Stimulated activated CD4-positive, alpha-beta T cell treated with anti-CD3 and anti-CD28 coated beads, Interleukin-1b, Interleukin-23, amount 100 ng/mL, for 48 hours (primary cell): ENCODE data around the gene IRAG1.

Source experiments
- DNase-seq: peaks from one replicate; pipeline ENCODE4 v3.0.0-alpha.2; 2020

The IRAG1 gene

DNA sequence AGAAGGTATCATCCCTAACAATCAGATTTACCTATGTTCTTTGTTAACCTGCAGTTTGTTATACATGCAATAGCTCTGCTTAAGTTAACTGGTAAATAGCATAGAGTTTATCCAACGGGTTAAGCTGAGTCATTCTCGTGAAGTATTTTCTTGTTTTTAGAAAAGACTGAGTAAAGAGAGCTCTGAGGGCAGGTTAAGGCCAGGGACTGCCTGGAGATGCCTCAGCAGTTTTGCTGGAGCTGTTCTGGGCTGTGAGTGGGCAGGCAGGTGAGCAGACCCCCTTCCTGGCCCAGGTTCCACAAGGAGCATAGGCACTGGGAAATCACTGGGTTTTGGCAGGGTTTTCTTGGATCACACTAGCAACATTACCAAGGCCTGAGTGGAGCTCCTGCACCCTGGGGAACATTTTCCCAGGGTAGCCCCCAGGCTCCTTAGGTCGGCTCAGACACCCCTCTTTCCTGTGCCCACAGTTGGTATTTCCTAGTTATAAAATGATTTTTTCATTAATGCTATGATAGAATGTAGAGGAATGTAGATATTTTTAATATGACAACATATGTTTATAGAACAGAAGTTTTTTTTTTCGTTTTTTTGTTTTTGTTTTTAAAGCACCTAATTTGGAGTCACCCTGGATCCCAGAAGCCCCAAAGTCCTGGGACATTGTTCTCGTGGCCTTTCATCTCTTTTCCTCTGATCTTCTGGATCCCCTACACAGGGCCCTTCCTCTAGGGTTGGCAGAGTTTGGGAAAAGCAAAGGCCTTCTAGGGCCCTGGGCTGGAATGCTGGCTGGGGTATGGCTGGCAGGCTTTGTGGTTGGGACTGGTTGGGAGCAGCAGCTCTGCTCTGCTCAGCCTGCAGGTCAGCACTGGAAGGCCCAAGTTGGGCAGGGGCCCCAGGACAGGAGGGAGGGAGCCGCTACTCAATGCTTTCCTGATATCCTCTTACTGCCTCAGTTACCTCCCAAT, 26.7 kb downstream of the IRAG1 start:
- no peak for DNase-seq

DNA sequence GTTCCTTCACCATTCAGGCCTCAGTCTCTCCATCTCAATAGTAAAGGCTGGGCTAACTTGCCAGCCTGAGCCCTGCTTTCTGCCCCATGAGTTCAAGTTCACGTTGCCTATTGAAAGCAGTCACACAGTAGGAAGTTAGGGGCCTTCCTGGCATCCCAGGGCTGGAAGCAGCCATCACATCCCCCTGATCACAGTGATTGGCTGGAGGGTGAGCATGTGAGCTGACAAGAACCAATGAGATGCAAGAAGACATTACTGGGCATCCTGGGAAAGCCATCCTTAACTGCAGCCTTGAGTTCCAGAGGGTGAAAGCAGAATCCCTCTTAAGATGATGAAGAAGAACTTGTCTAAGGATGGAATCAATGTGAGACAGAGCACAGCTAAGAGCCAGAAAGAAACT, 29.1 kb downstream of the IRAG1 start:
- no peak for DNase-seq

- no peak for DNase-seq
These were observed 29.6 kb downstream of the IRAG1 start for GRCh38 chr11:10663990-10664389.

DNA sequence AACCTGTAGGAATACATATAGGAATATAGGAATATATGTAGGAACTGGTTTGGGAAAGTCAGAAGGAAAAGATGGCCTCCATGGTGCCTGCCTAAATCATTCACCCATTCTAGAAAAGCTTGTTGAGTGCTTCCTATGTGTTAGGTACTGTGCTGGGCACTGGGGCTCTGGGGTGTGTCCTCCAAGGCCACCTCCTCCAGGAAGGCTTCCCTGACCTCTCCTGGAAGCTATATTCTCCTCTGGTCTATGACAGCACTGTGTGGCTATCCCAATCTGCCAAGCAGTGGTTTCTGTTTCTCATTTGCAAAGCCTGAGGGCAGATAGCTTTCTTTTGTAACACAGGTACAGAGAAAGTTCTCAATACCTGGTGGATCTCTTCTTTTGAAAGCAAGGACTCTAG, 30.2 kb downstream of the IRAG1 start:
- no peak for DNase-seq

GRCh38 chr11:10660323-10660722, 33.2 kb downstream of the IRAG1 start:
- DNase-seq, result no peak

GRCh38 chr11:10659339-10660216, 34.0 kb downstream of the IRAG1 start:
- peak; percentile 6 for DNase-seq

- DNase-seq, result no peak
These were observed 34.8 kb downstream of the IRAG1 start for GRCh38 chr11:10658621-10659338.

- DNase-seq, result no peak
These were observed 36.0 kb downstream of the IRAG1 start for GRCh38 chr11:10657308-10658271.

DNA sequence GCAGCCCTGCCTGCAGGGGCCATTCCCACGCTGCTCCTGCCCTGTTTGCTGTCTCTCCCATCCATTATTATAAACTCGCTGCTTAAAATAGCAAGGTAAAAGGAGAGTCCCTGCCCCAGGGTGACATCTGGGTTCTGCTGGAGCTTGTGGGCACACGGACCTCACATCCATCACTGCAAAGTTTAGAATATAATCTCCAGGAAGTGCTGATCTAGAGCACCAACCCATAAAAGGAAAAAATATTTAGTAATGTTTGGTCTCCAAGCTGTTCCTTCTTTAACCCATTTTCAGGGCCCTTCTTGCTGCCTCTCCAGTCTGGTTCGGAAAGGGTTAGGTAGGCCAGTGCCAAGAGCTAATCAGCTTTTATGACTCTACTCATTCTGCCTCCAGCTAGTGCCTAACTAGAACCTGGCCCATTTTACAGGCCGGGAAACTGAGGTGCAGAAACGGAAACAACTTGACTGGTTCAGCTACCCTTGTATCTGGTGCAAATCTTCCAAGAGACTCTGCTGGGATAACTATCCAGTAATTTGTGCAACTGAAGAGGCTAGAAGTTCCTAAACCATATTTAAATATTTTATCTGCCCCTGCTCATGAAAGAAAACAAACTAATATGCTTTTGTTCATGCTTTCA, 37.5 kb downstream of the IRAG1 start:
- DNase-seq, result no peak

- DNase-seq, result no peak
These were observed 38.3 kb downstream of the IRAG1 start for GRCh38 chr11:10655227-10655626.

GRCh38 chr11:10654811-10655150, 38.8 kb downstream of the IRAG1 start:
- DNase-seq, result no peak

- peak; percentile 10 for DNase-seq
These were observed 39.4 kb downstream of the IRAG1 start for GRCh38 chr11:10653946-10654810.

- DNase-seq, result no peak
These were observed 40.3 kb downstream of the IRAG1 start for GRCh38 chr11:10653261-10653660.

DNA sequence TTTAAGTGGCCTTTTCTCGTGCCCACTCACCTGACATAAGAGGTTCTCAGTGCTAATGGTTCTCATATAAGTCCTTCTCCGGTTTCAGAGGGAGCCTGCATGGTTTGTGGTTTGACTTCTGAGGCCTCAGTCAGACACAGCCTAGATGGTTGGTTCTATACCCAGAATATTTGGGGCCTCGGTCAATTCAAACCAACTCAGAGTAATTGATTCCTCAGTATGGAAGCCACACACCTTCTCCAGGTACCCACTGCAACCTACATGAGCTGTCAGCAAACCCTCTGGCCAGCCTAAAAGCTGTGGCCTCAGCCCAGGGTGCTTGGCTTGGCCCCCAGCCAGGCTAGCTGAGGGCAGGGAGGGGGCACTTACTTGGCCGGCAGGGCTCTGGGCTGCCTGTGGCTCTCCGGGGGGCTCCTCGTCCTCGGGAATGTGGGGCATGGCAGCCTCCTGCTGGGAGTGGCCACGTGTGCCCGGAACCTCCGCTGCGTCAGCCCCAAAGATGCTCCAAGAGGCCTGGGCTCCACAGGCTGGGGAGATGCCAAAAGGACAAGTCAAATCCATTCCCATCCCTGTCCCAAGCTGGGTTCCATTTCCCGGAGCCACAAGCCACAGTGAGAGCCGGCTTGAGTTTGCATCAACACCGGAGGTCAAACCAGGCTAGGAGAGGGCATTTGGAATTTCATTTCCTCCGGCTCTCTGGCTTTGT, 41.7 kb downstream of the IRAG1 start:
- no peak for DNase-seq

DNA sequence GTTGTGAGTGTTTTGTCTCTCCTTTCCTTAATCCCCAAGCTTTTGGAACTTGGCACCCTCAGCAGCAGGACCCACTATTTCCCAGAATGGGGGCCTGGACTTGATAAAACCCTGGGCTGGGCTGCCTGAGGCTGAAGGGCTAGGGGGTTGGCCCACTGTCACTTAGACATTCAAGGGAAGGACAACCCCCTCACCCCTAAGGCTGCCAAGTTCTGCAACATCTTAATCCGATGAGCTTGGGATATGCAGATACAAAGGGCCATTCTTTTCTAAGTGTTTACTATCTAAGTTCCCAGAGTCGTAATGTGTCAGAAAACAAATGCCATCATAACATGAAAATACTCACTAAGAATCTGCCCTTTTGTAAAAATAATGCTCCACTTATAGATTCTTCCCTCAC, 42.9 kb downstream of the IRAG1 start:
- DNase-seq, result no peak

GRCh38 chr11:10650166-10650565, 43.4 kb downstream of the IRAG1 start:
- no peak for DNase-seq

GRCh38 chr11:10648871-10649270, 44.7 kb downstream of the IRAG1 start:
- DNase-seq, result no peak

GRCh38 chr11:10646681-10647355, 46.7 kb downstream of the IRAG1 start:
- no peak for DNase-seq

GRCh38 chr11:10646005-10646404, 47.5 kb downstream of the IRAG1 start:
- DNase-seq, result no peak
